ENCODE results near the gene BTBD17.

The BTBD17 gene

DNA sequence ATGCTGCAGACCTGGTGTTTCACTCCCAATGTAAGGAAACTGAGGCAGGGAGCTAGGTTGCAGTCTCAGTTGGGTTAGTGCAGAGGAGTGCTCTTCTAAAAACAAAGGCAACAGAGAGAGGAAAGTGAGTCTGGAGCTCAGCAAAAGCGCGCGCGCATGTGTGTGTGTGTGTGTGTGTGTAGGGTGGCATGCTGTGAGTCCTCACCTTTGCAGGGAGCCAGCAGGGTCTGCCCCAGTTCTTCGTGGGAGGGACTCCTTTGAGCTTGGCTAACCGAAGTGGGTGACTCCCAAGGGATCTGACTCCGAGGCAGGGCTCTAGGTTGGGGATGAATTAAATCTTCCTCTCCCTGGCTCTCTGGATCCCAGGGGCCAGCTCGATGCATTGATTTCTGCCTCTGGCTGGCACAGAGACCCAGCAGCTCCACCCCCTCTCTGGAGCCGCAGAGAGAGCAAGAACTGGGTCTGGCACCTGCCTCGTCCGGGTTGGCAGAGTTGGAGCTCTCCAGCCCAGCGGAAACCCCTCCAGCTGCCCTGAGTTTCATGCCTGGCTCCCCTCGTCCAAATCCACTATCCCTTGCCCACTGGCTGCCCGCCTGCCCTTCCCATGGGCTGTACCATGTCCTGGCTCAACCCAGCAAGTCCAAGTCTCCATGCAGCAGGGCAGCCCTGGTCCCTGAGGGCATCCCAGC, 1.3 kb upstream of the BTBD17 start:
- ChIA-PET POLR2A (no interaction called here), CTCF (interaction anchor here (0.6 to 9.4 kb wide), 5 partner anchors 11 to 95 kb away, joined by 3 to 74 read pairs (median 4); no protein-coding TSS in a partner anchor)
- DNase-seq (ENCODE audit: low read depth, low spot score): no peak
- H3K4me3 ChIP-seq (ENCODE audit: low read depth, low read length): no peak overlapping the region
- TF ChIP-seq, protein P1, sequence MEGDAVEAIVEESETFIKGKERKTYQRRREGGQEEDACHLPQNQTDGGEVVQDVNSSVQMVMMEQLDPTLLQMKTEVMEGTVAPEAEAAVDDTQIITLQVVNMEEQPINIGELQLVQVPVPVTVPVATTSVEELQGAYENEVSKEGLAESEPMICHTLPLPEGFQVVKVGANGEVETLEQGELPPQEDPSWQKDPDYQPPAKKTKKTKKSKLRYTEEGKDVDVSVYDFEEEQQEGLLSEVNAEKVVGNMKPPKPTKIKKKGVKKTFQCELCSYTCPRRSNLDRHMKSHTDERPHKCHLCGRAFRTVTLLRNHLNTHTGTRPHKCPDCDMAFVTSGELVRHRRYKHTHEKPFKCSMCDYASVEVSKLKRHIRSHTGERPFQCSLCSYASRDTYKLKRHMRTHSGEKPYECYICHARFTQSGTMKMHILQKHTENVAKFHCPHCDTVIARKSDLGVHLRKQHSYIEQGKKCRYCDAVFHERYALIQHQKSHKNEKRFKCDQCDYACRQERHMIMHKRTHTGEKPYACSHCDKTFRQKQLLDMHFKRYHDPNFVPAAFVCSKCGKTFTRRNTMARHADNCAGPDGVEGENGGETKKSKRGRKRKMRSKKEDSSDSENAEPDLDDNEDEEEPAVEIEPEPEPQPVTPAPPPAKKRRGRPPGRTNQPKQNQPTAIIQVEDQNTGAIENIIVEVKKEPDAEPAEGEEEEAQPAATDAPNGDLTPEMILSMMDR (IDR thresholded peaks at IDR 0.05; ENCODE audit: insufficient read depth, low read length, missing control alignments): no peak

DNA sequence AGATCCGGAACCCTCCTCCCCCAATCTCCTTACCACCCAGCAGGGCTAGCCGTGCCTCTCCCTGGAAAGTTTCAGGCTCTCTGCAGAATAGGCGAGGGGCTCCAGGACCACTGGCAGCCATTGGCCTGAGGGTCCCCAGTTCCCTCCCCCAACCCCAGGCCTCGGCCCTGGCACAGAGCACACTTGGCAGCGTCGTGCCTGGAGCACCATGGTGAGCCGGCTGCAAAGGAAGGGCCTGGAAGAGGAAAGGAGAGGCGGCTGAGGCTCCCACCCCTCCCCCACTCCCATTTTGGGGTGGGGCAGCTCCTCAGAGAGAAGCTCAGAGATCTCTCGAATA, 369 bp upstream of the BTBD17 start:
- ChIA-PET CTCF (interaction anchor here (0.7 to 9.4 kb wide), 5 partner anchors 12 to 96 kb away, joined by 3 to 74 read pairs (median 5); no protein-coding TSS in a partner anchor), POLR2A (no interaction called here)
- TF ChIP-seq, protein P1 (IDR thresholded peaks at IDR 0.05; ENCODE audit: insufficient read depth, low read length, missing control alignments): no peak
- H3K4me3 ChIP-seq (ENCODE audit: low read depth, low read length): no peak overlapping the region
- DNase-seq (ENCODE audit: low read depth, low spot score): no peak

DNA sequence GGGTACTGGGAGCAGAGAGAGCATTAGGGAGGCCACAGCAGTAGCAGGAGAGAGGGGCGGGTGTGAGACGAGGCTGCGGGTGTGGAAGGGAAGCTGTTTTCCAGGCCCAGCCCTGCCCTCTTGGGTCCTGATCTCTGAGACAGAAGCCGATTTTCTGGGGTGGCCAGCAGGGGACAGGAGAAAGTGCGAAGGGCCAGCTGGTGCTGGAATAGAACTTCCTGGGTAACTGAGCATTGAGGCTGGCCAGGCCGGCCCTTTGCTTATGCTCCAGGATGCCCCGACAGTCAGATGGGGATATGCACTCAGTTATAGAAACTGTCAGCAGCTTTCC, 804 bp downstream of the BTBD17 start:
- CTCF ChIA-PET: interaction anchor here (1.0 to 1.8 kb wide), 3 partner anchors 9 to 96 kb away, joined by 4 to 5 read pairs (median 4); no protein-coding TSS in a partner anchor
- POLR2A ChIA-PET: no interaction called here

DNA sequence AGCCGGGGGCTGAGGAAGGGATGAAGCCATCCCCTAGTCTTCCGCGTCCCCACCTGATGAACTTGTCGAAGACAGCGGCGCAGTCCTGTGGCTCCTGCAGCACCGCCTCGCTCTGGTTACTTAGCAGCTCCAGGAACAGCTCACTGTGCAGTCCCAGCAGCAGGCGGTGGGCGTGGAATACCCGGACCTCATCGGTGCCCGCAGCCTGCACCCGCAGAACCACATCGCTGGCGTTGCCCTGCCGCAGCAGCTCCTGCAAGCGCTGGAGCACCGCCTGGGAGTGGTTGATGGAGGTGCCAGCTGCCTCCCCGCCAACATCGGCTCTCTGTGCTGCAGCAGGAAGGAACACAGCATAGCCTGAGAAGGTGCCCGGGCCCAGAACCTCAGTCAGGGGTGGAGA, 1.8 kb downstream of the BTBD17 start:
- ChIA-PET CTCF (interaction anchor here (1.6 kb wide), 1 partner anchor 8 kb away, joined by 4 read pairs; no protein-coding TSS in a partner anchor), POLR2A (no interaction called here)

More for the DNA sequence above, 804 bp downstream of the BTBD17 start:
- TF ChIP-seq, protein P1 (IDR thresholded peaks at IDR 0.05; ENCODE audit: insufficient read depth, low read length, missing control alignments): no peak
- no peak for DNase-seq (ENCODE audit: low read depth, low spot score)
- no peak overlapping the region for H3K4me3 ChIP-seq (ENCODE audit: low read depth, low read length)

DNA sequence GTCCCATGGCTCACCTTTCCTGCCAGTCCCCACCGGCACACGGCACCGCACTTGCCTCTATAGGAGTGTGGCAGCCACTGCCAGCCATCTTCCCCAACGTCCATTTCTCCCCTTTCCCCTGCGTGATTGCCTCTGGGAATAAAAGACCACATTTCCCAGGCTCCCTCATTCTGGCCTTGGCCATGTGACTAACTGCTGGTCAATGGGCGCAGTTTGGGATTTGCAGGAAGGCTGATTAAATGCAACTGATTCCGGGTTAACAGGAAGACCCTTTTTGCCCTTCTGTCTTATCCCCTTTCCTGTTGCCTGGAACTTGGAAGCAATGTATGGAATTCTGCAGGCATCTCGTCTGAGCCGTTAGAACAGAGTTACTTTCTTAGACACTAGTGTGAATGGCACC, 3.0 kb downstream of the BTBD17 start:
- H3K4me3 ChIP-seq (ENCODE audit: low read depth, low read length): no peak overlapping the region
- DNase-seq (ENCODE audit: low read depth, low spot score): no peak
- CTCF ChIA-PET: interaction anchor here (1.6 kb wide), 1 partner anchor 9 kb away, joined by 4 read pairs; no protein-coding TSS in a partner anchor
- TF ChIP-seq, protein P1 (IDR thresholded peaks at IDR 0.05; ENCODE audit: insufficient read depth, low read length, missing control alignments): no peak
- POLR2A ChIA-PET: no interaction called here

More for the DNA sequence above, 1.8 kb downstream of the BTBD17 start:
- DNase-seq (ENCODE audit: low read depth, low spot score): no peak
- TF ChIP-seq, protein P1 (IDR thresholded peaks at IDR 0.05; ENCODE audit: insufficient read depth, low read length, missing control alignments): no peak
- H3K4me3 ChIP-seq (ENCODE audit: low read depth, low read length): no peak overlapping the region

DNA sequence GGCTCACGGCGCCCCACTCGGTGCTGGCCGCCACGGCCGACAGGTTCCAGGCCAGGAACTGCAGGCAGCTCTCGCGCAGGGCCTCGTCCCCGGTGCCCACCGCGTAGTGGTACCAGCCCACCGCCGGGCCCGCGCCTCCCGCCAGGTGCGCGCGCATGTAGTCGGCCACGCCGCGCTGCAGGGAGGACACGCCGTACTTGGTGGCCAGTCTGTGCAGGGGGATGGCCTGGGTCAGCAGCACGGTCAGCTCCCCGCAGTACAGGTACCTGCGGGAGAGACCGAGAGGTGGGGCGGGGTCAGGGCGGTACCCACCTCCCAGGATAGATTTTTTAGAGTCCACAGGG, 4.2 kb downstream of the BTBD17 start:
- ChIA-PET POLR2A (no interaction called here), CTCF (interaction anchor here (0.9 to 1.1 kb wide), 2 partner anchors 10 to 100 kb away, joined by 3 to 5 read pairs; partner anchors contain the start of gene GPR142)
- TF ChIP-seq, protein P1 (IDR thresholded peaks at IDR 0.05; ENCODE audit: insufficient read depth, low read length, missing control alignments): no peak
- H3K4me3 ChIP-seq (ENCODE audit: low read depth, low read length): no peak overlapping the region
- no peak for DNase-seq (ENCODE audit: low read depth, low spot score)

Data from AG04449 (cell line).